Suprapubic skin (tissue), 3 donors: ENCODE results near the gene PRPSAP2.

Source experiments
- POLR2A ChIP-seq, 2 donors: fragments of 450-650 bp; IDR thresholded peaks; one replicate each; pipeline ENCODE4 v1.6.1; 2017; ENCODE audit warnings: antibody characterized with exemption in 2 of 2, mild to moderate bottlenecking in 2 of 2, moderate library complexity in 2 of 2
- TF ChIP-seq, protein P1 (sequence below), 2 donors: fragments of 200-600 bp in 1 of 2; fragments of 450-650 bp in 1 of 2; sonication (generic) in 1 of 2; IDR thresholded peaks; one replicate each; pipeline ENCODE4 v1.5.1; 2016 to 2019; ENCODE audit warnings: antibody characterized with exemption in 2 of 2, mild to moderate bottlenecking in 1 of 2, moderate library complexity in 1 of 2

DNA sequence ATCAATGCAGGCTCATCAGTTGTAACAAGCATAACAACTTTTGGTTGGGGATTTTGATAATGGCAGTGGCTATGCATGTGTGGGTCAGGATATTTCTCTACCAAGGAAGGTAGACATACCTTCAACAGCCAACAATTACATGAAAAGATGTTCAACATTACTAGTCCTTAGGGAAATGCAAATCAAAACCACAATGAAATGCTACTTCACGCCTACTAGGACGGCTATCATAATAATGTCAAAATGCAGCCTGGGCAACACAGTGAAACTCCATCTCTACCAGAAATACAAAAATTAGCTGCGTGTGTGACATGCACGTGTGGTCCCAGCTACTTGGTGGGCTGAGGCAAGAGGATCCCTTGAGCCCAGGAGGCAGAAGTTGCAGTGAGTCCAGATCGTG is 86.7 kb downstream of the PRPSAP2 start:
- TF ChIP-seq, protein P1, sequence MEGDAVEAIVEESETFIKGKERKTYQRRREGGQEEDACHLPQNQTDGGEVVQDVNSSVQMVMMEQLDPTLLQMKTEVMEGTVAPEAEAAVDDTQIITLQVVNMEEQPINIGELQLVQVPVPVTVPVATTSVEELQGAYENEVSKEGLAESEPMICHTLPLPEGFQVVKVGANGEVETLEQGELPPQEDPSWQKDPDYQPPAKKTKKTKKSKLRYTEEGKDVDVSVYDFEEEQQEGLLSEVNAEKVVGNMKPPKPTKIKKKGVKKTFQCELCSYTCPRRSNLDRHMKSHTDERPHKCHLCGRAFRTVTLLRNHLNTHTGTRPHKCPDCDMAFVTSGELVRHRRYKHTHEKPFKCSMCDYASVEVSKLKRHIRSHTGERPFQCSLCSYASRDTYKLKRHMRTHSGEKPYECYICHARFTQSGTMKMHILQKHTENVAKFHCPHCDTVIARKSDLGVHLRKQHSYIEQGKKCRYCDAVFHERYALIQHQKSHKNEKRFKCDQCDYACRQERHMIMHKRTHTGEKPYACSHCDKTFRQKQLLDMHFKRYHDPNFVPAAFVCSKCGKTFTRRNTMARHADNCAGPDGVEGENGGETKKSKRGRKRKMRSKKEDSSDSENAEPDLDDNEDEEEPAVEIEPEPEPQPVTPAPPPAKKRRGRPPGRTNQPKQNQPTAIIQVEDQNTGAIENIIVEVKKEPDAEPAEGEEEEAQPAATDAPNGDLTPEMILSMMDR (IDR thresholded peaks at IDR 0.05) = no peak
- no peak for TF ChIP-seq POLR2A (IDR thresholded peaks at IDR 0.05)
